GM13976 (cell line): Measurements from ENCODE around the gene ITGB1.
"Not testable (repeated sequence)": the region's sequence is repeated elsewhere in the genome, so short reads cannot be mapped to it uniquely, and the experiment has no call there.

Source experiments
- DNase-seq: peaks from one replicate; pipeline ENCODE4 v3.0.0; 2012; ENCODE audit warnings: low spot score
- CTCF ChIP-seq: IDR thresholded peaks from 2 replicates; pipeline ENCODE4 v1.5.1; 2012; ENCODE audit warnings: borderline replicate concordance, mild to moderate bottlenecking; ENCODE audit not compliant: insufficient read depth; ENCODE audit errors: extremely low read depth, missing control alignments, control extremely low read depth
- in situ Hi-C: fragments of 300-500 bp; cut with MboI; formaldehyde crosslinking; loops from one replicate; pipeline ENCODE4 v1.12.0; 2022; ENCODE audit warnings: low sequenced_read_pairs, mixed read lengths, inconsistent platforms; ENCODE audit not compliant: unreplicated experiment

ITGB1 gene

GRCh38 chr10:32923849-32924248 lies 34.2 kb downstream of the ITGB1 start:
- no peak for DNase-seq
- in situ Hi-C loops, result no loop called here
- no peak for TF ChIP-seq CTCF

GRCh38 chr10:32923134-32923533 lies 34.9 kb downstream of the ITGB1 start:
- no peak for DNase-seq
- TF ChIP-seq CTCF, result no peak
- in situ Hi-C loops, result no loop called here

- in situ Hi-C loops, result no loop called here
Observed at GRCh38 chr10:32922170-32922569, 35.9 kb downstream of the ITGB1 start.

GRCh38 chr10:32917817-32918216 lies 40.2 kb downstream of the ITGB1 start:
- DNase-seq, in situ Hi-C loops: not testable (repeated sequence)

More at GRCh38 chr10:32922170-32922569, 35.9 kb downstream of the ITGB1 start:
- no peak for TF ChIP-seq CTCF
- DNase-seq, result no peak

- no peak for DNase-seq
- no peak for TF ChIP-seq CTCF
- in situ Hi-C loops, result no loop called here
Observed at GRCh38 chr10:32911285-32912016, 46.6 kb downstream of the ITGB1 start.

GRCh38 chr10:32909970-32910369 lies 48.1 kb downstream of the ITGB1 start:
- DNase-seq, in situ Hi-C loops: not testable (repeated sequence)

- no peak for TF ChIP-seq CTCF
- in situ Hi-C loops, result no loop called here
- DNase-seq, result no peak
Observed at GRCh38 chr10:32909456-32909855, 48.6 kb downstream of the ITGB1 start.

GRCh38 chr10:32906595-32906994 lies 51.4 kb downstream of the ITGB1 start:
- no peak for TF ChIP-seq CTCF
- in situ Hi-C loops, result no loop called here
- no peak for DNase-seq
